CD4-positive, alpha-beta T cell (primary cell): Measurements from ENCODE around the gene CSPG4. TPM values are rescaled to one million over a fixed set of nuclear protein-coding genes. Genes with fewer than 3 reads are reported as not detected.
"Not testable (repeated sequence)": the region's sequence is repeated elsewhere in the genome, so short reads cannot be mapped to it uniquely, and the experiment has no call there.

Source experiments
- ATAC-seq: fragments of 200-7000 bp; cut with Tn5 transposase; one replicate; pipeline ENCODE4 v1.10.0; 2022; ENCODE audit warnings: mild to moderate bottlenecking; ENCODE audit not compliant: poor library complexity
- CTCF ChIA-PET: fragments of 350-600 bp; sonication (Branson Sonifier 250); formaldehyde crosslinking; loops from one replicate; lab custom pipeline; 2021; ENCODE audit warnings: antibody characterized with exemption, inconsistent platforms; lab: Charles Lee
- POLR2A ChIA-PET: fragments of 350-600 bp; sonication (Branson Sonifier 250); formaldehyde crosslinking; loops from one replicate; lab custom pipeline; 2021; ENCODE audit warnings: antibody characterized with exemption, inconsistent platforms; lab: Charles Lee
- DNase-seq, 14 experiments: peaks; one replicate each; pipeline ENCODE4 v3.0.0-alpha.2; 2013 to 2020; ENCODE audit warnings: mixed read lengths in 2 of 14
- H3K27ac ChIP-seq, 2 donors: one replicate each; pipeline versions ENCODE4 v1.5.1 to v1.7.0; 2013; ENCODE audit warnings: low read length in 2 of 2, low read depth in 1 of 2, mild to moderate bottlenecking in 1 of 2
- H3K27me3 ChIP-seq, 2 experiments: 1 replicate in 1 of 2; 2 replicates in 1 of 2; pipeline versions ENCODE4 v1.6.1 to v1.7.0; 2013; ENCODE audit warnings: low read length in 2 of 2, control low read depth in 1 of 2, mild to moderate bottlenecking in 1 of 2, moderate library complexity in 1 of 2; ENCODE audit not compliant: insufficient read depth in 2 of 2, control insufficient read depth in 1 of 2
- H3K36me3 ChIP-seq: one replicate; pipeline ENCODE4 v1.6.1; 2013; ENCODE audit warnings: low read length, control low read depth; ENCODE audit not compliant: insufficient read depth
- H3K4me1 ChIP-seq: one replicate; pipeline ENCODE4 v1.6.1; 2013; ENCODE audit warnings: low read length, control low read depth; ENCODE audit not compliant: insufficient read depth
- H3K4me3 ChIP-seq: one replicate; pipeline ENCODE4 v1.5.1; 2013; ENCODE audit warnings: mild to moderate bottlenecking, low read length, moderate library complexity
- H3K9me3 ChIP-seq, 2 experiments: 1 replicate in 1 of 2; 2 replicates in 1 of 2; pipeline versions ENCODE4 v1.6.1 to v1.7.0; 2013; ENCODE audit warnings: low read length in 2 of 2, mild to moderate bottlenecking in 2 of 2, control low read depth in 1 of 2, moderate library complexity in 1 of 2; ENCODE audit not compliant: control insufficient read depth in 1 of 2, insufficient read depth in 1 of 2
- H3K27ac Mint-ChIP-seq: one replicate; pipeline ENCODE4 v1.8.0; 2020; ENCODE audit warnings: mixed read lengths
- H3K27me3 Mint-ChIP-seq: one replicate; pipeline ENCODE4 v1.8.0; 2021; ENCODE audit warnings: mixed read lengths
- H3K36me3 Mint-ChIP-seq: one replicate; pipeline ENCODE4 v1.8.0; 2021; ENCODE audit warnings: low read depth, mixed read lengths
- H3K4me1 Mint-ChIP-seq: one replicate; pipeline ENCODE4 v1.8.0; 2021; ENCODE audit warnings: low read depth, mixed read lengths
- H3K4me3 Mint-ChIP-seq: one replicate; pipeline ENCODE4 v1.8.0; 2020; ENCODE audit warnings: mild to moderate bottlenecking, mixed read lengths
- H3K9me3 Mint-ChIP-seq: one replicate; pipeline ENCODE4 v1.8.0; 2020; ENCODE audit warnings: mixed read lengths
- CTCF ChIP-seq: fragments of 200-600 bp; IDR thresholded peaks from one replicate; pipeline ENCODE4 v1.8.0; 2022; ENCODE audit warnings: antibody characterized with exemption, mild to moderate bottlenecking
- intact Hi-C, 2 experiments: fragments of 100-400 bp; cut with DNase I in 1 of 2; cut with micrococcal nuclease in 1 of 2; formaldehyde crosslinking; loops; one replicate each; pipeline versions ENCODE4 v1.15.1 to v1.9.0; 2023 to 2025; cut with DNase I, micrococcal nuclease
- polyA plus RNA-seq, 2 donors: library from polyadenylated mRNA; unstranded; fragments of 120-200 nt; gene quantifications; one replicate each; pipeline ENCODE4 v1.2.1, GENCODE V29; 2013
- total RNA-seq, 174 experiments: library from RNA in 2 of 174; stranded (reverse) in 2 of 174; gene quantifications; one replicate each; pipeline ENCODE4 v1.2.3 and lab custom pipeline; 2021 to 2026

CSPG4 gene
- total RNA-seq = not detected
- polyA plus RNA-seq (2013, experiment 1 of 2) = 0.01 TPM
- 2.2 TPM for polyA plus RNA-seq (2013, experiment 2 of 2)
- total RNA-seq (lab: John Stamatoyannopoulos, UW) = 0 to 1.2 (median 0) reads per million in 172 experiments

DNA sequence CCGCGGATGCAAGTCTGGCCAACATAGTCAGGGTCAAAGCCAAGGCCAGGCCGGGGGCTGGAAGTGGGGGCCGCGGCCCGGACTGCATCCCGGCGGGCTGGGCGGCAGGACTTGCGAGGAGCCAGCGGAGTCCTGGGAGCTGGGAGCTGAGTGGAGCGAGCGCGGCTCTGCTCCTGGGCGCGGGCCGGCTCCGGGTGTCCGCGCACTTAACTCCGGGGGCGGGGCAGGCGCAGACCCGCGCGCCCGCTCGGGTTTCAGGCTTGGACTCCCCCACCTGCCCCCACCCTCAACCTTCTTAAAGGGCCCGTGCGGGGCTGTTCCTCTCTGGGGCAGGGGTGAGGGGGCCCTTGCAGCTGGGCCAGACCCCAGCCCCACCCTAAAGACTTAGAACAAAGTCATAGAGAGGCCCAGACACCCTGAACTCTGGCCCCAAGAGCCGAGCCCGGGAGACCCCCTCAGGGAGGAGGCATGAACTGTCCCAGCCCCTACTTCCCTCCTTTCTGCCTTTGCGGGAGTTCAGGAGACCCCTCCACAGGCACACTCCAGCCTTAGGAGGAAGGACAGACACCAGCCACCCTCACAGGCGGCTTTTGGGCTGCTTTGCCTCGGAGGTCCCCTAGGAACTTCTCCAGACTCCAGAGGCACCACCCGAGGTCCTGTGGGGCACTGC, at the start of gene CSPG4:
Gene CSPG4, minus strand, starts transcription at position 181 of the 670 bp plus-strand sequence. Its CDS starts 93 bp downstream, at position 88.
- TF ChIP-seq CTCF = no peak
- intact Hi-C loops = no loop called here
- Histone ChIP-seq H3K4me1 (no peaks in the 10 kb centered on the region), H3K27ac (no peak within 1 kb of the TSS), H3K36me3 (no peaks in the 10 kb centered on the region), H3K27me3 (peaks cover 13 to 20% of the 10 kb centered on the region in 2 experiments), H3K9me3 (no peaks in the 10 kb centered on the region), H3K4me3 (no peak within 1 kb of the TSS)
- H3K9me3 Mint-ChIP-seq = no peaks in the 10 kb centered on the region
- no peak for ATAC-seq
- CTCF ChIA-PET = no interaction called here
- H3K27me3 Mint-ChIP-seq = peaks cover 15% of the 10 kb centered on the region
- H3K4me3 Mint-ChIP-seq = no peak within 1 kb of the TSS
- no peak within 1 kb of the TSS for H3K27ac Mint-ChIP-seq
- POLR2A ChIA-PET = no interaction called here
- no peak for DNase-seq
- H3K4me1 Mint-ChIP-seq = no peaks in the 10 kb centered on the region
- H3K36me3 Mint-ChIP-seq = no peaks in the 10 kb centered on the region

DNA sequence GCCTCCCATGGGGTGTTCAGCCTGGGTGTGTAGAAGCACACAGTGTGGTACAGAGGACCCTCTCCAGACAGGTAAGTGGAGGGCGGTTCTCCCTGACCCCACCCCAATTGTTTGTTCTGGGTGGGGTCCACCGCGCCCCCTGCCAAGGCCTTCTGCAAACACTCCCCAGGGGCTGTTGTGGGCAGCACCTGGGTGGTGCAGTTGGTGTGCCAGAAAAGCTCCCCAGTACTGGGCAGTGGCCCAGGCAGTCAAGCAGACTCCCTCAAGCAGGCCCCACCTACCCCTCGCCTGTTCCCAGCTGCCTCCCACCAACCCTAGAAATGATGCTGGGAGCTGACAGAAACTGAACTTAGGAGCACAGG, 49.7 kb upstream of the CSPG4 start:
- H3K27me3 Mint-ChIP-seq, H3K27me3 ChIP-seq, ATAC-seq, DNase-seq, H3K4me3 ChIP-seq, H3K4me3 Mint-ChIP-seq, POLR2A ChIA-PET, H3K36me3 ChIP-seq, H3K9me3 Mint-ChIP-seq, H3K36me3 Mint-ChIP-seq, H3K27ac ChIP-seq, CTCF ChIA-PET, H3K27ac Mint-ChIP-seq, H3K9me3 ChIP-seq, intact Hi-C loops: not testable (repeated sequence)
- H3K4me1 ChIP-seq = peaks cover 12% of the 10 kb centered on the region
- peaks cover 20% of the 10 kb centered on the region for H3K4me1 Mint-ChIP-seq

DNA sequence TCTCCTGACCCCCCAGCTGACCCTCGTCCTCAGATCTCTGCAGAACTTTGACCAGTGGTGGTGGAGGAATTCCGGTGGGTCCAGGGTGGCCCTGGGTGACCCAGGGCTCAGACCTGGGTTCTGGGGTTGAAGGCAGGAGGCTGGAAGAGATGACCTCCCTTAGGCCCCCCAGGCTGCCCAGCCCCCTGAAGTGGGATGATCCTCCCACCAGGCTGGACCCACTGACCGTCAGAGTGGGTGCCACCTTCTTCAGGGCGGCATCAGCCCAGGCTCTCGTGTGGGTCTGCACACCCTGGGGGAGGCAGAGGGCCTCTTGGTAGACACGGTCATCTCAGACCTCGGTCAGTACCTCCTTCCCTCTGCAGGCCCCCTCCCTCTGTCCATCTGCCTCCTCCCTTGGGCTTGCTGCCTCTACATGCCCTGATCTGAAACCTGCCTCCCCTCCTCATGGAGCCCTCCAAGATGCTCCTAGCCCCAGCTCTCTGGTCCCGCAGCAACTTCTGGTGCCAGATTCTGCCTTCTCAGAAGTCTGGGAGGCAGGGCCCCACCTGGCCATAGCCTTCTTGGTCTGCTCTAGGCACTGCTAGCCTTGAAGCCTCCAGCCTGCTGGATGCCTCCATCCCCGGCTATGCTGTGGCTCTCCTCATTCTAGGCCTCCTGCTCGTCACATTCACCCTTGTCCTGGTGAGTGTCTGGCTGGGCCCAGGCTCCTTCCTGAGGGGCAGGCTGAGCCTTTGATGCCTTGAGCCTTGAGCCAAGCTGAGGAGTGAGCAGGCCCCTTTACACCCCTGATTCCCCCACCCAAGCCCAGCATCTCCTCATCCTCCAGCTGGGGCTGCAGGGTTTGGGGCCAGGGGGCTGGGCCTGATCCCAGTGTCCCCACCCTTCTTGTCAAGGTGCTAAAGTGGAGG, 49.1 kb upstream of the CSPG4 start:
- Histone ChIP-seq H3K36me3 (no peaks in the 10 kb centered on the region), H3K9me3 (no peaks in the 10 kb centered on the region), H3K4me3 (no peak overlapping the region), H3K4me1 (peaks cover 12% of the 10 kb centered on the region), H3K27me3 (no peaks in the 10 kb centered on the region), H3K27ac (no peak overlapping the region)
- H3K36me3 Mint-ChIP-seq = no peaks in the 10 kb centered on the region
- H3K4me1 Mint-ChIP-seq = peaks cover 20% of the 10 kb centered on the region
- POLR2A ChIA-PET = no interaction called here
- TF ChIP-seq CTCF = no peak
- no peaks in the 10 kb centered on the region for H3K9me3 Mint-ChIP-seq
- DNase-seq (no peak), ATAC-seq (no peak)
- H3K27me3 Mint-ChIP-seq = no peaks in the 10 kb centered on the region
- CTCF ChIA-PET = no interaction called here
- no peak overlapping the region for H3K27ac Mint-ChIP-seq
- no peak overlapping the region for H3K4me3 Mint-ChIP-seq
- intact Hi-C loops = no loop called here
